Testis (tissue), 3 donors: ENCODE data around the gene TPSG1. TPM values are rescaled to one million over a fixed set of nuclear protein-coding genes. Genes with fewer than 3 reads are reported as not detected.

Experiments used
- DNase-seq: peaks from one replicate; pipeline ENCODE4 v3.0.0-alpha.2; 2019
- H3K27ac ChIP-seq, 2 donors: fragments of 200-600 bp; sonication (generic); one replicate each; pipeline ENCODE4 v1.5.1; 2019
- H3K27me3 ChIP-seq: fragments of 200-600 bp; sonication (generic); one replicate; pipeline ENCODE4 v1.5.1; 2019
- H3K36me3 ChIP-seq: fragments of 200-600 bp; sonication (generic); one replicate; pipeline ENCODE4 v1.5.1; 2017; ENCODE audit warnings: low read depth; ENCODE audit errors: missing control alignments
- H3K4me1 ChIP-seq: fragments of 200-600 bp; sonication (generic); one replicate; pipeline ENCODE4 v1.5.1; 2019
- H3K4me3 ChIP-seq, 2 donors: fragments of 200-600 bp; sonication (generic); one replicate each; pipeline ENCODE4 v1.5.1; 2017 to 2019
- H3K9me3 ChIP-seq: fragments of 200-600 bp; sonication (generic); one replicate; pipeline ENCODE4 v1.5.1; 2017
- POLR2A ChIP-seq: fragments of 450-650 bp; IDR thresholded peaks from one replicate; pipeline ENCODE4 v1.6.1; 2017; ENCODE audit warnings: antibody characterized with exemption, mild to moderate bottlenecking, moderate library complexity
- WGBS, 2 donors: methylation state at CpG; one replicate each; pipeline ENCODE4 v1.1.5; 2018; 5-methylcytosine and 5-hydroxymethylcytosine counted together
- intact Hi-C: fragments of 100-400 bp; cut with DNase I; formaldehyde crosslinking; loops from one replicate; pipeline ENCODE4 v1.15.1; 2023; ENCODE audit warnings: low total_unique reads
- polyA plus RNA-seq: library from polyadenylated mRNA; stranded (reverse); fragments of 350-450 nt; fragmentation: Illumina TruSeq; extraction: RNeasy Lipid Tissue Mini Kit (QIAGEN cat#74804); gene quantifications from one replicate; pipeline ENCODE4 v1.2.3, GENCODE V29; 2014; ENCODE audit warnings: low read depth, low replicate concordance; ENCODE audit not compliant: insufficient read depth
- total RNA-seq, 2 donors: library from RNA; depleted of rRNA; stranded (reverse); fragments of >200 nt; gene quantifications; one replicate each; pipeline ENCODE4 v1.2.3, GENCODE V29; 2016
- TF ChIP-seq, protein P1 (sequence below), 3 experiments: fragments of 450-650 bp in 2 of 3; fragments of 200-600 bp in 1 of 3; sonication (generic) in 1 of 3; IDR thresholded peaks; one replicate each; pipeline ENCODE4 v1.5.1; 2016 to 2019; ENCODE audit warnings: antibody characterized with exemption in 3 of 3, mild to moderate bottlenecking in 2 of 3, moderate library complexity in 1 of 3

The TPSG1 gene
- total and polyA plus RNA-seq, 3 donors from 2014 or later, result 1.2 TPM; not detected in 2

- no peaks in the 10 kb centered on the region for H3K36me3 ChIP-seq
- intact Hi-C loops, result no loop called here
- no peak overlapping the region for H3K27ac ChIP-seq
- no peak for DNase-seq
- 40 to 55% methylated on average over 16 to 35 of the region's 36 CpGs for WGBS, 2 donors
- TF ChIP-seq, protein P1, sequence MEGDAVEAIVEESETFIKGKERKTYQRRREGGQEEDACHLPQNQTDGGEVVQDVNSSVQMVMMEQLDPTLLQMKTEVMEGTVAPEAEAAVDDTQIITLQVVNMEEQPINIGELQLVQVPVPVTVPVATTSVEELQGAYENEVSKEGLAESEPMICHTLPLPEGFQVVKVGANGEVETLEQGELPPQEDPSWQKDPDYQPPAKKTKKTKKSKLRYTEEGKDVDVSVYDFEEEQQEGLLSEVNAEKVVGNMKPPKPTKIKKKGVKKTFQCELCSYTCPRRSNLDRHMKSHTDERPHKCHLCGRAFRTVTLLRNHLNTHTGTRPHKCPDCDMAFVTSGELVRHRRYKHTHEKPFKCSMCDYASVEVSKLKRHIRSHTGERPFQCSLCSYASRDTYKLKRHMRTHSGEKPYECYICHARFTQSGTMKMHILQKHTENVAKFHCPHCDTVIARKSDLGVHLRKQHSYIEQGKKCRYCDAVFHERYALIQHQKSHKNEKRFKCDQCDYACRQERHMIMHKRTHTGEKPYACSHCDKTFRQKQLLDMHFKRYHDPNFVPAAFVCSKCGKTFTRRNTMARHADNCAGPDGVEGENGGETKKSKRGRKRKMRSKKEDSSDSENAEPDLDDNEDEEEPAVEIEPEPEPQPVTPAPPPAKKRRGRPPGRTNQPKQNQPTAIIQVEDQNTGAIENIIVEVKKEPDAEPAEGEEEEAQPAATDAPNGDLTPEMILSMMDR (IDR thresholded peaks at IDR 0.05), result no peak
- TF ChIP-seq POLR2A, result no peak
- H3K27me3 ChIP-seq, result no peaks in the 10 kb centered on the region
- no peaks in the 10 kb centered on the region for H3K9me3 ChIP-seq
- H3K4me1 ChIP-seq, result no peaks in the 10 kb centered on the region
- H3K4me3 ChIP-seq, result no peak overlapping the region
Observed at GRCh38 chr16:1260101-1260680, 35.1 kb upstream of the TPSG1 start.

- intact Hi-C loops, result no loop called here
- TF ChIP-seq POLR2A, result no peak
- TF ChIP-seq, protein P1 (IDR thresholded peaks at IDR 0.05), result no peak
- Histone ChIP-seq H3K36me3 (no peaks in the 10 kb centered on the region), H3K27ac (no peak overlapping the region), H3K9me3 (no peaks in the 10 kb centered on the region), H3K4me3 (no peak overlapping the region), H3K27me3 (no peaks in the 10 kb centered on the region), H3K4me1 (no peaks in the 10 kb centered on the region)
- DNase-seq, result no peak
- WGBS, 2 donors, result 13 to 44% methylated on average over 3 to 11 of the region's 11 CpGs
Observed at GRCh38 chr16:1259760-1260068, 34.6 kb upstream of the TPSG1 start.

GRCh38 chr16:1258906-1259759 lies 34.1 kb upstream of the TPSG1 start:
- Histone ChIP-seq H3K27ac (no peak overlapping the region), H3K9me3 (no peaks in the 10 kb centered on the region), H3K27me3 (no peaks in the 10 kb centered on the region), H3K4me3 (no peak overlapping the region), H3K36me3 (no peaks in the 10 kb centered on the region), H3K4me1 (no peaks in the 10 kb centered on the region)
- intact Hi-C loops, result no loop called here
- TF ChIP-seq, protein P1 (IDR thresholded peaks at IDR 0.05), result no peak
- no peak for TF ChIP-seq POLR2A
- 18% methylated on average over 11 to 39 of the region's 42 CpGs for WGBS, 2 donors
- no peak for DNase-seq

DNA sequence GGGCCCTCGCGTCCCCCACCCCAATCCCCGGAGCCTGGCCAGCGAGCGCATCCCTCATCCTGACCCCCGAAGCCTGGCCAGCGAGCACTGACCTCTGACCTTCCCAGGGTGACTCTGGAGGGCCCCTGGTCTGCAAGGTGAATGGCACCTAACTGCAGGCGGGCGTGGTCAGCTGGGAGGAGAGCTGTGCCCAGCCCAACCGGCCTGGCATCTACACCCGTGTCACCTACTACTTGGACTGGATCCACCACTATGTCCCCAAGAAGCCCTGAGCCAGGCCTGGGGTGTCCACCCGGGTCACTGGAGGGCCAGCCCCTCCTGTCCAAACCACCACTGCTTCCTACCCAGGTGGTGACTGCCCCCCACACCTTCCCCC lies 33.1 kb upstream of the TPSG1 start:
- WGBS, 2 donors, result 72 to 78% methylated on average over 5 to 12 of the region's 12 CpGs
- intact Hi-C loops, result no loop called here
- H3K36me3 ChIP-seq, result no peaks in the 10 kb centered on the region
- no peak overlapping the region for H3K4me3 ChIP-seq
- no peak overlapping the region for H3K27ac ChIP-seq
- no peaks in the 10 kb centered on the region for H3K27me3 ChIP-seq
- no peaks in the 10 kb centered on the region for H3K9me3 ChIP-seq
- no peaks in the 10 kb centered on the region for H3K4me1 ChIP-seq
- no peak for DNase-seq
- TF ChIP-seq, protein P1 (IDR thresholded peaks at IDR 0.05), result no peak
- no peak for TF ChIP-seq POLR2A
